Suprapubic skin (tissue), 4 donors: ENCODE measurements around the gene TYW1. TPM values are rescaled to one million over a fixed set of nuclear protein-coding genes. Genes with fewer than 3 reads are reported as not detected.
"Not testable (repeated sequence)": the region's sequence is repeated elsewhere in the genome, so short reads cannot be mapped to it uniquely, and the experiment has no call there.

ENCODE experiments used
- DNase-seq, 2 donors: peaks; one replicate each; pipeline ENCODE4 v3.0.0-alpha.2; 2019; ENCODE audit warnings: low spot score in 2 of 2
- H3K27ac ChIP-seq: fragments of 200-600 bp; sonication (generic); one replicate; pipeline ENCODE4 v1.5.1; 2019
- H3K27me3 ChIP-seq: fragments of 200-600 bp; sonication (generic); one replicate; pipeline ENCODE4 v1.5.1; 2019
- H3K36me3 ChIP-seq: fragments of 200-600 bp; sonication (generic); one replicate; pipeline ENCODE4 v1.5.1; 2019
- H3K4me1 ChIP-seq: fragments of 200-600 bp; sonication (generic); one replicate; pipeline ENCODE4 v1.5.1; 2019
- H3K4me3 ChIP-seq: fragments of 200-600 bp; sonication (generic); one replicate; pipeline ENCODE4 v1.5.1; 2019; ENCODE audit warnings: mild to moderate bottlenecking
- H3K9me3 ChIP-seq: fragments of 200-600 bp; sonication (generic); one replicate; pipeline ENCODE4 v1.5.1; 2019
- CTCF ChIP-seq, 2 donors: fragments of 200-600 bp in 1 of 2; fragments of 450-650 bp in 1 of 2; sonication (generic) in 1 of 2; IDR thresholded peaks; one replicate each; pipeline ENCODE4 v1.5.1; 2016 to 2019; ENCODE audit warnings: antibody characterized with exemption in 2 of 2, mild to moderate bottlenecking in 1 of 2, moderate library complexity in 1 of 2
- EP300 ChIP-seq: sonication (generic); formaldehyde crosslinking; IDR thresholded peaks from one replicate; pipeline ENCODE4 v1.6.1; 2017; ENCODE audit warnings: antibody characterized with exemption
- POLR2A ChIP-seq, 2 donors: fragments of 450-650 bp; IDR thresholded peaks; one replicate each; pipeline ENCODE4 v1.6.1; 2017; ENCODE audit warnings: antibody characterized with exemption in 2 of 2, mild to moderate bottlenecking in 2 of 2, moderate library complexity in 2 of 2
- POLR2AphosphoS5 ChIP-seq, 3 donors: sonication (generic); formaldehyde crosslinking; IDR thresholded peaks; one replicate each; pipeline ENCODE4 v1.6.1; 2017; ENCODE audit warnings: antibody characterized with exemption in 3 of 3
- WGBS: methylation state at CpG from one replicate; pipeline ENCODE4 v1.1.5; 2018; 5-methylcytosine and 5-hydroxymethylcytosine counted together
- total RNA-seq, 4 donors: library from RNA; depleted of rRNA; stranded (reverse); fragments of >200 nt; gene quantifications; one replicate each; pipeline ENCODE4 v1.1.0, GENCODE V29; 2016

TYW1 gene
- total RNA-seq, 4 donors from 2014 or later: 14.4 to 39.2 (median 19.9) TPM

- not testable (repeated sequence) for H3K27ac ChIP-seq, H3K27me3 ChIP-seq, DNase-seq, H3K36me3 ChIP-seq, H3K9me3 ChIP-seq, H3K4me3 ChIP-seq
- H3K4me1 ChIP-seq: peaks cover 13% of the 10 kb centered on the region
- WGBS: 57% methylated on average over 2 of the region's 2 CpGs
Observed at GRCh38 chr7:67040832-67041231, 44.2 kb downstream of the TYW1 start.

- peaks cover 13% of the 10 kb centered on the region for H3K4me1 ChIP-seq
- 74% methylated on average over 5 of the region's 5 CpGs for WGBS
- DNase-seq, H3K27ac ChIP-seq, H3K9me3 ChIP-seq, H3K36me3 ChIP-seq, H3K27me3 ChIP-seq, H3K4me3 ChIP-seq: not testable (repeated sequence)
Observed at GRCh38 chr7:67042781-67043558, 46.3 kb downstream of the TYW1 start.

DNA sequence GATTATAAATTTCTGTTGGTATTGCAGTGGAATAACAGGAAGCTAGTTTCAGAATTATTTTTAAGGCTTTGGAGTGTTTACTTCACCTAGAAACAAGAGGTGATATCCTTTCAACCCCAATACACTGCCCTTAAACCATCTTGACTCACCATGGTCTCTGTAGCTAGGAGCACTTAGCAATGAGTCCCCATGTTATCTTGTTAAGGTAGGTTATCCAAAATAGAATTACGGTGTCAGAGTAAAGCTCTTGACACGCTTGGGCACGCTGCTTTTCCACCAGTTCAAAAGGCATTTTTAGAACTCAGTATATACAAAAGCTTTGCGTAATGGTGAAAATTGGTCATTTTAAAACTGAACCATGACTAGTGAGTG is 46.9 kb downstream of the TYW1 start:
- H3K9me3 ChIP-seq, H3K4me3 ChIP-seq, H3K36me3 ChIP-seq, DNase-seq, H3K27me3 ChIP-seq, H3K27ac ChIP-seq: not testable (repeated sequence)
- H3K4me1 ChIP-seq: peaks cover 13% of the 10 kb centered on the region
- 70% methylated on average over 4 of the region's 4 CpGs for WGBS

DNA sequence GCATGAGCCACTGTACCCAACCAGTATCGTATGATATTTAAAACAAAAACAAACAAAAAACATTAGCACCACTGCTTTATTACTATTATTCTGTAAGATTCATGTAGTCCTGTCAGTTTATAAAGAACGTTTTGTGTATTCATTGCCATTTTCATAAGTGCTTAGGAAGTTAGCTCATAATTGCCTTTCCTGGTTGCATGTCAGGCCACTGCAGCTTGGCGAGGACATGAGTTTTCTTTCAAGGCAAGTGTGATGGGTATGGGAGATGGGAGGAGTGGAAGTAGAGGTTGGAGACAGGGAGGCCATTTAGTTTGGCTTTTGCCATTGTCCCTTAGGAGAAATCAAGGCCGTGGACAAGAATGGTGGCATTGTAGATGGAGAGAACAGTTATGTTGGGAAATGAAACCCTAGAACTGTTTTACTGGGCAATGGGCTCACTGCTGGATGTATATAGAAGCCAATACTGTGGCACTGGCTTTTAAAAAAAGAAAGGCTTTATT is 48.9 kb downstream of the TYW1 start:
- Histone ChIP-seq H3K36me3 (no peaks in the 10 kb centered on the region), H3K4me3 (no peak overlapping the region), H3K27me3 (no peaks in the 10 kb centered on the region), H3K4me1 (peaks cover 13% of the 10 kb centered on the region), H3K9me3 (no peaks in the 10 kb centered on the region), H3K27ac (no peak overlapping the region)
- WGBS: 84% methylated on average over 4 of the region's 4 CpGs
- DNase-seq: no peak
- TF ChIP-seq EP300: no peak
- no peak for TF ChIP-seq CTCF (IDR thresholded peaks at IDR 0.05)
- no peak for TF ChIP-seq POLR2A (IDR thresholded peaks at IDR 0.05)
- TF ChIP-seq POLR2AphosphoS5 (IDR thresholded peaks at IDR 0.05): no peak

DNA sequence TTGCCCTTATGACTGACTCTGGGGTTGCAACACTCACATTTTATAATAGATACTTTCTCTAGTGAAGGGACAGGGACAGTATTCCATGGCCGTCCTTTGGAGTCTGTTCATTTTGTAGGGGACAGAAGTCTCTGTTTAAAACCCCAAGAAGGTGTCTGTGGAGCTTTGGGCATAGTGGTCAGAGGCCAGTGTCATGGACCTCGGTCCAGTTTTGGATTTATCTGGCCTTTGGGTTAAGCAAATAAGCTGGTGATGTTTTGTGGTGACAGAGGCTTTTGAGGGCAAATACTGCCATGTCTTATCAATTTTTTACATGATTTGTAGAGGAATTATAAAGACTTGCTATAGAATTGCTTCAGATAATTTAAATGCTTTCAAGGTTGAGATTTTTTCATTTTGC is 50.2 kb downstream of the TYW1 start:
- not testable (repeated sequence) for H3K9me3 ChIP-seq, H3K27me3 ChIP-seq, DNase-seq, H3K4me3 ChIP-seq, H3K27ac ChIP-seq
- 100% methylated on average over 2 of the region's 2 CpGs for WGBS
- Histone ChIP-seq H3K36me3 (peaks cover 12% of the 10 kb centered on the region), H3K4me1 (peaks cover 13% of the 10 kb centered on the region)

- H3K27me3 ChIP-seq, DNase-seq, H3K4me3 ChIP-seq, H3K9me3 ChIP-seq, H3K27ac ChIP-seq, H3K4me1 ChIP-seq: not testable (repeated sequence)
- peaks cover 18% of the 10 kb centered on the region for H3K36me3 ChIP-seq
- WGBS: 98% methylated on average over 2 of the region's 2 CpGs
Observed at GRCh38 chr7:67049908-67050307, 53.3 kb downstream of the TYW1 start.

GRCh38 chr7:67052161-67052560 is 55.5 kb downstream of the TYW1 start:
- H3K4me3 ChIP-seq, H3K4me1 ChIP-seq, DNase-seq, H3K9me3 ChIP-seq, H3K27me3 ChIP-seq, H3K27ac ChIP-seq: not testable (repeated sequence)
- H3K36me3 ChIP-seq: peaks cover 27% of the 10 kb centered on the region
- 100% methylated on average over 2 of the region's 2 CpGs for WGBS

- peaks cover 35% of the 10 kb centered on the region for H3K36me3 ChIP-seq
- no peak for DNase-seq
- no peaks in the 10 kb centered on the region for H3K9me3 ChIP-seq
- no peaks in the 10 kb centered on the region for H3K4me1 ChIP-seq
- TF ChIP-seq CTCF (IDR thresholded peaks at IDR 0.05): no peak
- TF ChIP-seq POLR2A (IDR thresholded peaks at IDR 0.05): no peak
- no peak for TF ChIP-seq EP300
- no peak for TF ChIP-seq POLR2AphosphoS5 (IDR thresholded peaks at IDR 0.05)
- no peak overlapping the region for H3K27ac ChIP-seq
- WGBS: 91% methylated on average over 2 of the region's 2 CpGs
- no peaks in the 10 kb centered on the region for H3K27me3 ChIP-seq
- H3K4me3 ChIP-seq: no peak overlapping the region
Observed at GRCh38 chr7:67056683-67057082, 60.0 kb downstream of the TYW1 start.

GRCh38 chr7:67061321-67061720 is 64.7 kb downstream of the TYW1 start:
- H3K27me3 ChIP-seq, DNase-seq, H3K9me3 ChIP-seq, H3K4me1 ChIP-seq, H3K4me3 ChIP-seq, H3K27ac ChIP-seq: not testable (repeated sequence)
- 98% methylated on average over 4 of the region's 4 CpGs for WGBS
- H3K36me3 ChIP-seq: peaks cover 35% of the 10 kb centered on the region

DNA sequence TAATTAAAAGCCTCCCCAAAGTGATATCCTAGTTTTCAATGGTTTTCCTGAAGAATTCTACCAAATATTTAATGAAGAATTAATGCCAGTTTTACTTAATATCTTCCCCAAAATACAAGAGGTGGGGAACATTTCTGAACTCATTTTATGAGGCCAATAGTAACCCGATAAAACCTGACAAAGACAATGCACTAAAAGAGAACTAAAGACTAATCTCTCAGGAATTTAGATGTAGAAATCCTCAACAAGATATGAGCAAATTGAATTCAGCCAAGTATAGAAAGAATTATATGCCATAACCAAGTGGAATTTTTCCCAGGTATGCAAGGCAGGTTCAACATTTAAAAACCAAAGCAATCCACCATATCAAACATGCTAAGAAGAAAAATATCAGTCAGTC is 66.2 kb downstream of the TYW1 start:
- not testable (repeated sequence) for H3K27ac ChIP-seq, H3K9me3 ChIP-seq, H3K27me3 ChIP-seq, H3K4me3 ChIP-seq, H3K4me1 ChIP-seq, DNase-seq
- peaks cover 30% of the 10 kb centered on the region for H3K36me3 ChIP-seq
- 87% methylated on average over 1 of the region's 1 CpG for WGBS

DNA sequence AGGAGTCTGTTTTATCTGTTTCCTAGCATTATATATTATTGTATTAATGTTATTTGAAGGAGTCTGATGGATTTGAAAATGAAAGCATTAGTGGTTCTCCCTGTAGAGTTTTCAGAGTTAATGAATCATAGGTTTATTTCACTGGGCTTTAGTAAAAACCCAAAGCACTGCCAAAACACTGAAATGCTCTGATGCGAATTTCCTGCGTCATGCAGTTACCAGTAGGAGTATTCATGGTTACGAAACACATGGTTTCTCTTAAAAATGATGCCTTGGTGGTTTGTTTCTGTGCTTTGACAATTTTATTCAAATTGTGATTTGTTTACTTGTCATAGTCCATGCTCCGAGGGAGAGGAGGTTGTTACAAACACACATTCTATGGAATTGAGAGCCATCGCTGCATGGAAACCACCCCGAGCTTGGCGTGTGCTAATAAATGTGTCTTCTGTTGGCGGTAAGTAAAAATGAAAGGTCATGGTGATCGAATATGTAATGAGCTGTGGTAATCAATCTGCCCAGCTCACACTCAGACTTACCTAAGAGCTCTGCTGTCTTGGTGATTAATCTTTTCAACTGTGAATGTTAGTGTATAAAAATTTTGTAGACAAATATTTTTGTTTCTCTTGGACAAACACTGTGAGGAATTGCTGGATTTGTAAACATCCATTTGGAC is 70.5 kb downstream of the TYW1 start:
- H3K9me3 ChIP-seq, H3K27ac ChIP-seq, H3K4me3 ChIP-seq, H3K4me1 ChIP-seq, H3K27me3 ChIP-seq, DNase-seq: not testable (repeated sequence)
- peaks cover 36% of the 10 kb centered on the region for H3K36me3 ChIP-seq
- 80% methylated on average over 9 of the region's 9 CpGs for WGBS
